GM10266 (cell line): ENCODE results near the gene TFIP11.

Source experiments
- DNase-seq: peaks from one replicate; pipeline ENCODE4 v3.0.0; 2012; ENCODE audit errors: extremely low spot score
- CTCF ChIP-seq: IDR thresholded peaks from 2 replicates; pipeline ENCODE4 v1.5.1; 2012; ENCODE audit warnings: mild to moderate bottlenecking, low read depth; ENCODE audit not compliant: control insufficient read depth, insufficient read depth; ENCODE audit errors: missing control alignments

TFIP11 gene

DNA sequence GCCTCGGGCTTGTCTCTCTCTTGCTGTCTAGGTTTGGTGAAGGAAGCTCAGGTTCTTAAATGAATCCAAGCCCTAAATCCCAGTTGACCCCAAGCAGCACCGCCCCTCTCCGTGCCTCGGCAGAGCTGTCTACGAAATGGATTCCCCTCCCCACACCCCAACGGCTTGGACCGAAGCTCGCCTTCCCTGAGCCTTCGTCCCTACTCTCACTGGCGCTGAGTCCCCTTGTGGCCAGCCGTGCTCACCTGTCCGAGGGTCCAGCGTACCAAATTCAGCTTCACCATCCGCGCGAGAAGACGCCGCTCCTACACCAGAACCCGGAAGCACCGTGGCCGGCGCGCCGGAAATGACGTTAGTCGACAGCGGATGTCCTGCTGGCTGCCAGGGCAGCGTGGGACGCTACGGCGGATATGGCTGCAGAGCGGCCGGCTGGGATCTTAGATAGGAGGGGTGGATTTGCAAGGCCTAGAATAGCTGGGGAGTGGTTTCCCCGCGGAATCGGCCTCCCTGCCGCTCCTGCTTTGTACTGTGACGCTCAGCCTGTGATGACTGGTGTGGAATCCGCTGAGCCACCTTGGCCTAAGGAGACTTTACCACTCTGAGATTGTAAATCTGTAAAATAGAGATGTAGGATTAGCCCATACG is at the start of gene TFIP11:
TFIP11 (minus strand) TSS at position 325 of the 645 bp plus-strand sequence. CDS start 2,201 bp downstream, outside the sequence.
- peak; percentile 11 for TF ChIP-seq CTCF
- peak; percentile 89 for DNase-seq

DNA sequence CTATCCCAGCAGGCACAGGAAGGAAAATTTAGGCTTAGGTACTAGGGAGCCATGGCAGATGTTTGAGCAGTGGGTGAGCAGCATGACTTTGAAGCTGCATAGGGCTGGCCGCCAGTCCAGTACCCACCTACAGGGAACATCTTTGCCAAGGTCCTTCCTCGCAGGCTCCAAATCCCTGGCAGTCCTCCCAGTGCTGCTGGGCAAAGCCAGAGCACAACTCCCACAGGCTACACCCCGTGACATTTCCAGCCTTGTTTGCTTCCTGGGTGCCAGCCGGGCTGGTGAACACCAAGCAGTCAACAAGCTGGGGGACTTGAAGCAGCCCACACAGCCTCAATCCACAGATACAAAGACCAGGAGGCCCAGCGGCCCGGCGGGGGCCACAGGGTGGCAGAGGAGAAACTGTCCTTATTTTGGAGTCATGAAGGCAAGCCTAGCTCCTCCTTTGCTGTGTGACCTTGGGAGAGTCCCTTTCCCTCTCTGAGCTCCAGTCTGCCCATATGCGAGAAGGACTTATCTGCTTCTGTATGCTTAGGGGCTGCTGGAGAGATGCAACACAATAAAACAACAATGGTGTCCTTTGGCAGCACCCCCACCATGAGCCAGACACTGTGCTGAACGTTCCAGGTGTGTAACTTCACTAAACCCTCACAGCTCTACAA is 49.6 kb upstream of the TFIP11 start:
- TF ChIP-seq CTCF, result no peak
- DNase-seq, result no peak

DNA sequence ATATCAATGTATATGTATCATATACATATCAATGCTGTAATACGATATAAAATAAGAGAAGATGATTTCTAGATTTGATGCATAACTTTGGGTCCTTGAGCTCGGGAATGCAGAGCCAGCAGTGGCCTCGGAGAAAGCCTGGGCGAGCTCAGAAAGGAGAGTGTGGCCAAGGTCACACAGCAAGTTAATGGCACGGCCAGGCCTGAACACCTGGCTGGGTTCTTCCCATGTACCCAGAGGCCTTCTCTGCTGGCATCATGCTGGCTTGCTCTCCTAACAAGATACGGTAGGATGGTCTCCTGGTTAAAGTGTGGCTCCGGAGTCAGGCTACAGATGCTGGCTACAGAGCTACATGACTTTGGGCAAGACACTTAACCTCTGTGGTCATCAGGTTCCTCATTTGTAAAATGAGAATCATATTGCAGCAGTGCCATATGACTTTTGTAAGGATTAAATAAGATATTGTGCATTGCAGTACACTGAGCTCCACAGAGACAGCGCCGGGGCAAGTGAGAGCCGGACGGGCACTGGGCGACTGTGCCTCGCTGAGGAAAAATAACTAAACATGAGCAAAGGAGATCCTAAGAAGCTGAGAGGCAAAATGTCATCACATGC is 47.8 kb upstream of the TFIP11 start:
- no peak for DNase-seq
- no peak for TF ChIP-seq CTCF

GRCh38 chr22:26558248-26558895 is 46.1 kb upstream of the TFIP11 start:
- no peak for TF ChIP-seq CTCF
- DNase-seq, result no peak

- no peak for DNase-seq
- TF ChIP-seq CTCF, result no peak
Observed at GRCh38 chr22:26556904-26557303, 44.6 kb upstream of the TFIP11 start.

- TF ChIP-seq CTCF, result no peak
- no peak for DNase-seq
Observed at GRCh38 chr22:26555478-26555877, 43.2 kb upstream of the TFIP11 start.

DNA sequence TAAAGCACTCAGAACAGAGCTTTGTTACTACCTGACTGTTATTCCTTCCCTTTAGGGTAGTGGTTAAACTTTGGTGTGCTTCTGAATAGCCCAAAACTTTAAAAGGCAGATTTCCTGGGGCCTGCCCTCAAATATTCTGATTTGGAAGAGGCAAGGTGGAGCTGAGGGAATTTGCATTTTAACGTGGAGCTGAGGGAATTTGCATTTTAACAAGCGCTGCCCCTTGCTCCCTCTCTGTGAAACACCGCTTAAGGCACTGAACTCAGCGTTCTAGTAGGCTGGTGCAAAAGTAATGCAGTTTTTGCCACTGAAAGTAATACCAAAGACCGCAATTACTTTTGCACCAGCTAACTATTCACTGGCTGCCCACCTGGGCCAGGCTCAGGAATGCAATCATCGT is 42.7 kb upstream of the TFIP11 start:
- no peak for DNase-seq
- TF ChIP-seq CTCF, result no peak
